Measurements from ENCODE around the gene CCDC149. TPM values are rescaled to one million over a fixed set of nuclear protein-coding genes. Genes with fewer than 3 reads are reported as not detected.

The CCDC149 gene
- total RNA-seq, 1 experiment from 2014 or later = 3.6 TPM

DNA sequence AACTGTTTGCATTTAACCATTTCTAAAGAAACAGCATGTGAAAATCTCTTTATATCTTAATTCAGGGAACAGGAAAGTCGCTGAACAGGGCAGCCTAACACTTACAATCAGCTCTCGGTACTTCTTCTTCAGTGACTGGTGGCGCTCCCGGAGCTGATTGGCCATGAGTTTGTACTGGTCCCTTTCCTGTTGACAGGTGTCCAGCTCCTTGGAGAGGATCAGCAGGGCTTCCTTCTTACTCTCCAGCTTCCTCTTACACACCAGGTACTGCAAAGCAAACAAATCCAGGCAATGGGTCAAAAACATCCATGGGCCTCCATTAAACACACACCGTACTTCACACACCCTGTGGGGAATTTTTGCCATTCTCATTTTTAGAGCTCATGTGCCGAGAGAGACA is 36.4 kb downstream of the CCDC149 start:
- ChIA-PET POLR2A (no interaction called here), CTCF (no interaction called here)
- H3K36me3 ChIP-seq (ENCODE audit: control insufficient read depth, insufficient read depth, low read length) = no peaks in the 10 kb centered on the region
- no peak overlapping the region for H3K4me3 ChIP-seq (ENCODE audit: low read depth in 2 of 2, low read length in 2 of 2)
- no peak overlapping the region for H3K27ac ChIP-seq (ENCODE audit: low read length)
- H3K27me3 ChIP-seq (ENCODE audit: control insufficient read depth, insufficient read depth, low read length) = no peaks in the 10 kb centered on the region
- no peak for DNase-seq (ENCODE audit: low read depth, low spot score)
- TF ChIP-seq TCF7L2 (IDR thresholded peaks at IDR 0.05; ENCODE audit: low read depth, low read length) = no peak
- TF ChIP-seq, protein P1, sequence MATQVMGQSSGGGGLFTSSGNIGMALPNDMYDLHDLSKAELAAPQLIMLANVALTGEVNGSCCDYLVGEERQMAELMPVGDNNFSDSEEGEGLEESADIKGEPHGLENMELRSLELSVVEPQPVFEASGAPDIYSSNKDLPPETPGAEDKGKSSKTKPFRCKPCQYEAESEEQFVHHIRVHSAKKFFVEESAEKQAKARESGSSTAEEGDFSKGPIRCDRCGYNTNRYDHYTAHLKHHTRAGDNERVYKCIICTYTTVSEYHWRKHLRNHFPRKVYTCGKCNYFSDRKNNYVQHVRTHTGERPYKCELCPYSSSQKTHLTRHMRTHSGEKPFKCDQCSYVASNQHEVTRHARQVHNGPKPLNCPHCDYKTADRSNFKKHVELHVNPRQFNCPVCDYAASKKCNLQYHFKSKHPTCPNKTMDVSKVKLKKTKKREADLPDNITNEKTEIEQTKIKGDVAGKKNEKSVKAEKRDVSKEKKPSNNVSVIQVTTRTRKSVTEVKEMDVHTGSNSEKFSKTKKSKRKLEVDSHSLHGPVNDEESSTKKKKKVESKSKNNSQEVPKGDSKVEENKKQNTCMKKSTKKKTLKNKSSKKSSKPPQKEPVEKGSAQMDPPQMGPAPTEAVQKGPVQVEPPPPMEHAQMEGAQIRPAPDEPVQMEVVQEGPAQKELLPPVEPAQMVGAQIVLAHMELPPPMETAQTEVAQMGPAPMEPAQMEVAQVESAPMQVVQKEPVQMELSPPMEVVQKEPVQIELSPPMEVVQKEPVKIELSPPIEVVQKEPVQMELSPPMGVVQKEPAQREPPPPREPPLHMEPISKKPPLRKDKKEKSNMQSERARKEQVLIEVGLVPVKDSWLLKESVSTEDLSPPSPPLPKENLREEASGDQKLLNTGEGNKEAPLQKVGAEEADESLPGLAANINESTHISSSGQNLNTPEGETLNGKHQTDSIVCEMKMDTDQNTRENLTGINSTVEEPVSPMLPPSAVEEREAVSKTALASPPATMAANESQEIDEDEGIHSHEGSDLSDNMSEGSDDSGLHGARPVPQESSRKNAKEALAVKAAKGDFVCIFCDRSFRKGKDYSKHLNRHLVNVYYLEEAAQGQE (IDR thresholded peaks at IDR 0.05; ENCODE audit: insufficient read depth in 1 of 2, low read depth in 2 of 2, low read length in 1 of 2) = no peak
- no peak for TF ChIP-seq SIN3A (IDR thresholded peaks at IDR 0.05; ENCODE audit: borderline replicate concordance, insufficient read depth, low read depth, low read length)
- TF ChIP-seq, protein P2, sequence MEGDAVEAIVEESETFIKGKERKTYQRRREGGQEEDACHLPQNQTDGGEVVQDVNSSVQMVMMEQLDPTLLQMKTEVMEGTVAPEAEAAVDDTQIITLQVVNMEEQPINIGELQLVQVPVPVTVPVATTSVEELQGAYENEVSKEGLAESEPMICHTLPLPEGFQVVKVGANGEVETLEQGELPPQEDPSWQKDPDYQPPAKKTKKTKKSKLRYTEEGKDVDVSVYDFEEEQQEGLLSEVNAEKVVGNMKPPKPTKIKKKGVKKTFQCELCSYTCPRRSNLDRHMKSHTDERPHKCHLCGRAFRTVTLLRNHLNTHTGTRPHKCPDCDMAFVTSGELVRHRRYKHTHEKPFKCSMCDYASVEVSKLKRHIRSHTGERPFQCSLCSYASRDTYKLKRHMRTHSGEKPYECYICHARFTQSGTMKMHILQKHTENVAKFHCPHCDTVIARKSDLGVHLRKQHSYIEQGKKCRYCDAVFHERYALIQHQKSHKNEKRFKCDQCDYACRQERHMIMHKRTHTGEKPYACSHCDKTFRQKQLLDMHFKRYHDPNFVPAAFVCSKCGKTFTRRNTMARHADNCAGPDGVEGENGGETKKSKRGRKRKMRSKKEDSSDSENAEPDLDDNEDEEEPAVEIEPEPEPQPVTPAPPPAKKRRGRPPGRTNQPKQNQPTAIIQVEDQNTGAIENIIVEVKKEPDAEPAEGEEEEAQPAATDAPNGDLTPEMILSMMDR (IDR thresholded peaks at IDR 0.05) = no peak
- intact Hi-C loops (cut with micrococcal nuclease; ENCODE audit: unreplicated experiment) (no loop called here), in situ Hi-C loops (cut with HindIII; ENCODE audit: low pct_unique_long_range_greater_than_20kb, low sequenced_read_pairs) (no loop called here)
- H3K9me3 ChIP-seq (ENCODE audit: control insufficient read depth, insufficient read depth, low read depth, low read length) = no peaks in the 10 kb centered on the region
- no TSS peak for BruUV-seq (replicated peaks)
- no peak for ATAC-seq
- H3K4me1 ChIP-seq (ENCODE audit: control insufficient read depth, insufficient read depth, low read length) = no peaks in the 10 kb centered on the region

DNA sequence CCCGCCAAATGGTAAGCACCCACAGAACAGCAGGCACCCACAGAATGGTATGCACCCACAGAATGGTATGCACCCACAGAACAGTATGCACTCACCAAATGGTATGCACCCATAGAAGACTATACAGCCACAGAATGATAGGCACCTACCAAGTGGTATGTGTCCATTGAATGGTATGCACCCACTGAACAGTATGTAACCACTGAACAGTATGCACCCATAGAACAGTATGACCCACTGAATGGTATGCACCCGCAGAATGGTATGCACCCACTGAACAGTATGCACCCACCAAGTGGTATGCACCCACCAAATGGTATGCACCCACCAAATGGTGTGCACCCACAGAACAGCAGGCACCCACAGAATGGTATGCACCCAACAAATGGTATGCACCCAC is 40.1 kb downstream of the CCDC149 start:
- CTCF ChIA-PET = no interaction called here
- ATAC-seq = no peak
- no peak overlapping the region for H3K27ac ChIP-seq (ENCODE audit: low read length)
- no peaks in the 10 kb centered on the region for H3K27me3 ChIP-seq (ENCODE audit: control insufficient read depth, insufficient read depth, low read length)
- H3K4me3 ChIP-seq (ENCODE audit: low read depth in 2 of 2, low read length in 2 of 2) = no peak overlapping the region
- POLR2A ChIA-PET = no interaction called here
- intact Hi-C loops (cut with micrococcal nuclease; ENCODE audit: unreplicated experiment) = no loop called here
- no peak for DNase-seq (ENCODE audit: low read depth, low spot score)
- in situ Hi-C loops (cut with HindIII; ENCODE audit: low pct_unique_long_range_greater_than_20kb, low sequenced_read_pairs) = no loop called here
- no peak for TF ChIP-seq TCF7L2 (IDR thresholded peaks at IDR 0.05; ENCODE audit: low read depth, low read length)
- TF ChIP-seq, protein P2 (IDR thresholded peaks at IDR 0.05) = no peak
- no peak for TF ChIP-seq SIN3A (IDR thresholded peaks at IDR 0.05; ENCODE audit: borderline replicate concordance, insufficient read depth, low read depth, low read length)
- TF ChIP-seq, protein P1 (IDR thresholded peaks at IDR 0.05; ENCODE audit: insufficient read depth in 1 of 2, low read depth in 2 of 2, low read length in 1 of 2) = no peak
- H3K36me3 ChIP-seq (ENCODE audit: control insufficient read depth, insufficient read depth, low read length) = no peaks in the 10 kb centered on the region
- no TSS peak for BruUV-seq (replicated peaks)
- H3K4me1 ChIP-seq (ENCODE audit: control insufficient read depth, insufficient read depth, low read length) = no peaks in the 10 kb centered on the region
- H3K9me3 ChIP-seq (ENCODE audit: control insufficient read depth, insufficient read depth, low read depth, low read length) = no peaks in the 10 kb centered on the region

All from Panc1 (cell line).